H9 (cell line): ENCODE measurements around the gene SCAF4. TPM values are rescaled to one million over a fixed set of nuclear protein-coding genes. Genes with fewer than 3 reads are reported as not detected.

ENCODE experiments used
- DNase-seq: peaks from one replicate; pipeline ENCODE4 v3.0.0-alpha.2; 2017
- H2AFZ ChIP-seq: one replicate; pipeline ENCODE4 v1.6.1; 2013; ENCODE audit warnings: mild to moderate bottlenecking, low read length, control low read depth, moderate library complexity
- H2AK5ac ChIP-seq: 2 replicates; pipeline ENCODE4 v1.6.1; 2013; ENCODE audit warnings: low read length, control low read depth, mixed read lengths; ENCODE audit not compliant: insufficient read length
- H2BK120ac ChIP-seq: one replicate; pipeline ENCODE4 v1.6.1; 2013; ENCODE audit warnings: low read depth, mild to moderate bottlenecking, low read length, control low read depth, inconsistent platforms; ENCODE audit not compliant: poor library complexity, severe bottlenecking
- H2BK12ac ChIP-seq: 2 replicates; pipeline ENCODE4 v1.6.1; 2013; ENCODE audit warnings: low read length, control low read depth, mixed read lengths, low read depth; ENCODE audit not compliant: insufficient read length
- H2BK15ac ChIP-seq: 2 replicates; pipeline ENCODE4 v1.6.1; 2013; ENCODE audit warnings: low read depth, low read length, control low read depth
- H2BK20ac ChIP-seq: one replicate; pipeline ENCODE4 v1.6.1; 2013; ENCODE audit warnings: low read depth, mild to moderate bottlenecking, low read length, control low read depth, inconsistent platforms; ENCODE audit not compliant: poor library complexity, severe bottlenecking
- H2BK5ac ChIP-seq: 2 replicates; pipeline ENCODE4 v1.6.1; 2013; ENCODE audit warnings: low read length, control low read depth, mixed read lengths; ENCODE audit not compliant: insufficient read length
- H3K14ac ChIP-seq: 2 replicates; pipeline ENCODE4 v1.6.1; 2013; ENCODE audit warnings: low read length, control low read depth; ENCODE audit not compliant: insufficient read depth
- H3K18ac ChIP-seq: 2 replicates; pipeline ENCODE4 v1.6.1; 2013; ENCODE audit warnings: low read depth, mild to moderate bottlenecking, mixed read lengths, low read length, control low read depth; ENCODE audit not compliant: insufficient read length
- H3K23ac ChIP-seq: 2 replicates; pipeline ENCODE4 v1.6.1; 2013; ENCODE audit warnings: low read length, control low read depth, mixed read lengths, low read depth; ENCODE audit not compliant: insufficient read length
- H3K23me2 ChIP-seq: 2 replicates; pipeline ENCODE4 v1.6.1; 2013; ENCODE audit warnings: low read depth, mild to moderate bottlenecking, mixed read lengths, low read length, control low read depth; ENCODE audit not compliant: insufficient read length, poor library complexity, severe bottlenecking
- H3K27ac ChIP-seq: 2 replicates; pipeline ENCODE4 v1.5.1; 2013; ENCODE audit warnings: low read length, control low read depth, mixed read lengths, low read depth; ENCODE audit not compliant: insufficient read length
- H3K27me3 ChIP-seq: 2 replicates; pipeline ENCODE4 v1.6.1; 2013; ENCODE audit warnings: low read length, control low read depth, inconsistent platforms; ENCODE audit not compliant: insufficient read depth
- H3K4ac ChIP-seq: 2 replicates; pipeline ENCODE4 v1.6.1; 2013; ENCODE audit warnings: low read depth, mild to moderate bottlenecking, control low read depth, inconsistent platforms, low read length, moderate library complexity
- H3K4me1 ChIP-seq: 2 replicates; pipeline ENCODE4 v1.6.1; 2013; ENCODE audit warnings: low read length, control low read depth, inconsistent platforms; ENCODE audit not compliant: insufficient read depth
- H3K4me2 ChIP-seq: 2 replicates; pipeline ENCODE4 v1.6.1; 2013; ENCODE audit warnings: low read length, control low read depth, mixed read lengths; ENCODE audit not compliant: insufficient read length, insufficient read depth
- H3K56ac ChIP-seq: 2 replicates; pipeline ENCODE4 v1.6.1; 2013; ENCODE audit warnings: low read depth, mild to moderate bottlenecking, mixed read lengths, low read length, control low read depth; ENCODE audit not compliant: insufficient read length
- H3K79me1 ChIP-seq: 2 replicates; pipeline ENCODE4 v1.6.1; 2013; ENCODE audit warnings: low read depth, mild to moderate bottlenecking, moderate library complexity, low read length, control low read depth, inconsistent platforms; ENCODE audit not compliant: insufficient read depth, poor library complexity, severe bottlenecking
- H3K79me2 ChIP-seq: 2 replicates; pipeline ENCODE4 v1.6.1; 2013; ENCODE audit warnings: low read length, control low read depth, inconsistent platforms; ENCODE audit not compliant: insufficient read depth
- H3K9ac ChIP-seq: 2 replicates; pipeline ENCODE4 v1.6.1; 2013; ENCODE audit warnings: low read length, control low read depth, mixed read lengths; ENCODE audit not compliant: insufficient read length; ENCODE audit errors: extremely low read depth
- H3K9me3 ChIP-seq: one replicate; pipeline ENCODE4 v1.6.1; 2013; ENCODE audit warnings: low read depth, low read length, inconsistent platforms; ENCODE audit not compliant: control insufficient read depth
- H3T11ph ChIP-seq: one replicate; pipeline ENCODE4 v1.6.1; 2013; ENCODE audit warnings: mild to moderate bottlenecking, low read length, control low read depth, inconsistent platforms
- H4K20me1 ChIP-seq: one replicate; pipeline ENCODE4 v1.6.1; 2013; ENCODE audit not compliant: control insufficient read depth, insufficient read length, insufficient read depth
- H4K5ac ChIP-seq: 2 replicates; pipeline ENCODE4 v1.6.1; 2013; ENCODE audit warnings: low read depth, mild to moderate bottlenecking, mixed read lengths, low read length, control low read depth; ENCODE audit not compliant: insufficient read length
- H4K8ac ChIP-seq: replicated peaks from 2 replicates; pipeline ENCODE4 v1.6.1; 2013; ENCODE audit warnings: low read length, control low read depth, mixed read lengths, low read depth; ENCODE audit not compliant: insufficient read length
- H4K91ac ChIP-seq: 2 replicates; pipeline ENCODE4 v1.6.1; 2013; ENCODE audit warnings: low read depth, mild to moderate bottlenecking, moderate library complexity, mixed read lengths, low read length, control low read depth; ENCODE audit not compliant: insufficient read length
- H3K27ac Mint-ChIP-seq, 3 experiments: 2 replicates in 2 of 3; 3 replicates in 1 of 3; pipeline ENCODE4 v1.8.0; 2020 to 2021; ENCODE audit warnings: mixed read lengths in 3 of 3, mild to moderate bottlenecking in 1 of 3, moderate library complexity in 1 of 3
- H3K27me3 Mint-ChIP-seq: 2 replicates; pipeline ENCODE4 v1.8.0; 2021; ENCODE audit warnings: low read depth, mild to moderate bottlenecking, moderate library complexity, mixed read lengths
- H3K36me3 Mint-ChIP-seq, 3 experiments: 2 replicates in 2 of 3; 3 replicates in 1 of 3; pipeline ENCODE4 v1.8.0; 2020 to 2021; ENCODE audit warnings: low read depth in 3 of 3, mixed read lengths in 3 of 3; ENCODE audit not compliant: insufficient read depth in 1 of 3
- H3K4me1 Mint-ChIP-seq, 2 experiments: 2 replicates each; pipeline ENCODE4 v1.8.0; 2020; ENCODE audit warnings: mixed read lengths in 2 of 2
- H3K4me3 Mint-ChIP-seq, 2 experiments: 2 replicates in 1 of 2; 3 replicates in 1 of 2; pipeline ENCODE4 v1.8.0; 2020 to 2021; ENCODE audit warnings: mild to moderate bottlenecking in 2 of 2, mixed read lengths in 2 of 2, moderate library complexity in 1 of 2
- H3K9me3 Mint-ChIP-seq, 2 experiments: 2 replicates in 1 of 2; 3 replicates in 1 of 2; pipeline ENCODE4 v1.8.0; 2020; ENCODE audit warnings: mild to moderate bottlenecking in 2 of 2, mixed read lengths in 2 of 2, moderate library complexity in 1 of 2
- CTCF ChIP-seq: fragments of 200-600 bp; sonication (generic); conservative IDR thresholded peaks from 3 replicates; pipeline ENCODE4 v1.8.0; 2021; ENCODE audit warnings: antibody characterized with exemption, mild to moderate bottlenecking
- WGBS: extraction: QIAGEN DNeasy Blood & Tissue Kit; methylation state at CpG from one replicate; pipeline ENCODE4 v1.1.7; 2013; ENCODE audit warnings: missing lambda C conversion rate, low lambda C conversion rate, mixed read lengths; ENCODE audit not compliant: insufficient read length; ENCODE audit errors: extremely low coverage; 5-methylcytosine and 5-hydroxymethylcytosine counted together
- total RNA-seq: library from RNA; stranded (reverse); gene quantifications from 2 replicates; pipeline ENCODE4 v1.2.1, GENCODE V29; 2021

The SCAF4 gene
- total RNA-seq, 1 experiment from 2014 or later: 76.8 TPM

DNA sequence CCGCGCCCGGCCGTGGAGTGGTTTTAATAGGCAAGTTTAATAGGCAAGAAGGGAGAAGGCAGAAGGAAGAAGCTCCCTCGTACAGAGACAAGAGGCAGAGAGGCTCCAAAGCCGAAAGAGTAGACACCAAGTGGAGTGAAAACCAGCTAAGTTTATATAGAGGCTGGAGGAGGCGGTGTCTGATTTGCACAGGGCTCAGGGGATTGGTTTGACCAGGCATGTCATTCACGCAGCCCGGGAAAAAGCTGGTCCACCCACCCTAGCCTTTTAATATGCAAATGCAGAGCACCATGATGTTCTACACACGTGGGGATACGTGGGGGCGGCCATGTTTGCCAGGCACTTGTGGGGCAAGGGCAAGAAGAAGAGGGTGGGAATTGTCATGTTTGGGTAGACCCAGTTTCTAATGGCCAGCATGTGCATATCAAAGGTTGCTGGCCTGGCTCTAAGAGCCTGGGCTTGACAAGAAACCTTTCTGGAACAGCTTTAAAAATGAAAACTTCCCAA lies 90.4 kb downstream of the SCAF4 start:
- TF ChIP-seq CTCF: no peak
- H4K8ac ChIP-seq: no peak overlapping the region
- no peak overlapping the region for H2BK12ac ChIP-seq
- H4K91ac ChIP-seq: no peak overlapping the region
- H2AFZ ChIP-seq: no peak overlapping the region
- DNase-seq: no peak
- no peaks in the 10 kb centered on the region for H3K4me1 ChIP-seq
- H3K23ac ChIP-seq: no peak overlapping the region
- no peak overlapping the region for H3K27ac ChIP-seq
- H2BK20ac ChIP-seq: no peak overlapping the region
- no peak overlapping the region for H3T11ph ChIP-seq
- H3K18ac ChIP-seq: no peak overlapping the region
- H3K27me3 ChIP-seq: no peaks in the 10 kb centered on the region
- no peak overlapping the region; a peak in 1 of 7 replicates for H3K27ac Mint-ChIP-seq
- H2BK120ac ChIP-seq: no peak overlapping the region
- no peaks in the 10 kb centered on the region for H3K9me3 ChIP-seq
- H3K14ac ChIP-seq: no peak overlapping the region
- WGBS: no CpG with 5 or more reads among the region's 12 CpGs
- H3K9ac ChIP-seq: no peak overlapping the region
- H4K20me1 ChIP-seq: no peaks in the 10 kb centered on the region
- no peak overlapping the region for H3K4ac ChIP-seq
- no peak overlapping the region for H3K56ac ChIP-seq
- H3K9me3 Mint-ChIP-seq: peaks cover 12 to 18% of the 10 kb centered on the region in 2 experiments
- H2BK15ac ChIP-seq: no peak overlapping the region
- no peaks in the 10 kb centered on the region for H3K79me2 ChIP-seq
- no peak overlapping the region for H4K5ac ChIP-seq
- H2AK5ac ChIP-seq: no peak overlapping the region
- H3K27me3 Mint-ChIP-seq: no peaks in the 10 kb centered on the region
- H3K79me1 ChIP-seq: no peaks in the 10 kb centered on the region
- H2BK5ac ChIP-seq: no peak overlapping the region
- H3K4me3 Mint-ChIP-seq: no peak overlapping the region
- no peaks in the 10 kb centered on the region for H3K23me2 ChIP-seq
- no peak overlapping the region for H3K4me2 ChIP-seq
- peaks cover 0 to 14% (median 2%) of the 10 kb centered on the region in 3 experiments; a peak in 1 of 7 replicates for H3K36me3 Mint-ChIP-seq
- no peaks in the 10 kb centered on the region for H3K4me1 Mint-ChIP-seq
